Right atrium auricular region (tissue), 2 donors: ENCODE results near the gene PRR20B. TPM values are rescaled to one million over a fixed set of nuclear protein-coding genes. Genes with fewer than 3 reads are reported as not detected.
"Not testable (repeated sequence)": the region's sequence is repeated elsewhere in the genome, so short reads cannot be mapped to it uniquely, and the experiment has no call there.

ENCODE experiments used
- DNase-seq: peaks from one replicate; pipeline ENCODE4 v3.0.0-alpha.2; 2019; ENCODE audit warnings: low spot score
- H3K27ac ChIP-seq, 2 donors: fragments of 200-600 bp; sonication (generic); 1 replicate in 1 of 2; 2 replicates in 1 of 2; pipeline ENCODE4 v1.5.1; 2016 to 2019
- H3K27me3 ChIP-seq, 2 donors: fragments of 200-600 bp; sonication (generic); one replicate each; pipeline versions ENCODE4 v1.5.1 to v1.6.0; 2017 to 2019
- H3K36me3 ChIP-seq: fragments of 200-600 bp; sonication (generic); one replicate; pipeline ENCODE4 v1.5.1; 2016
- H3K4me1 ChIP-seq, 2 donors: fragments of 200-600 bp; sonication (generic); one replicate each; pipeline versions ENCODE4 v1.5.1 to v1.6.0; 2017 to 2019
- H3K4me3 ChIP-seq, 2 donors: fragments of 200-600 bp; sonication (generic); 1 replicate in 1 of 2; 2 replicates in 1 of 2; pipeline ENCODE4 v1.5.1; 2017 to 2019; ENCODE audit warnings: mild to moderate bottlenecking in 1 of 2, moderate library complexity in 1 of 2
- H3K9me3 ChIP-seq, 2 donors: fragments of 200-600 bp; sonication (generic); one replicate each; pipeline ENCODE4 v1.5.1; 2019
- total RNA-seq, 2 donors: library from RNA; depleted of rRNA; stranded (reverse); fragments of >200 nt; gene quantifications; one replicate each; pipeline ENCODE4 v1.1.0, GENCODE V29; 2016
- TF ChIP-seq, protein P1 (sequence below), 2 donors: fragments of 200-600 bp; sonication (generic); IDR thresholded peaks; one replicate each; pipeline ENCODE4 v1.5.1; 2019; ENCODE audit warnings: antibody characterized with exemption in 2 of 2

PRR20B gene
- not detected for total RNA-seq

DNA sequence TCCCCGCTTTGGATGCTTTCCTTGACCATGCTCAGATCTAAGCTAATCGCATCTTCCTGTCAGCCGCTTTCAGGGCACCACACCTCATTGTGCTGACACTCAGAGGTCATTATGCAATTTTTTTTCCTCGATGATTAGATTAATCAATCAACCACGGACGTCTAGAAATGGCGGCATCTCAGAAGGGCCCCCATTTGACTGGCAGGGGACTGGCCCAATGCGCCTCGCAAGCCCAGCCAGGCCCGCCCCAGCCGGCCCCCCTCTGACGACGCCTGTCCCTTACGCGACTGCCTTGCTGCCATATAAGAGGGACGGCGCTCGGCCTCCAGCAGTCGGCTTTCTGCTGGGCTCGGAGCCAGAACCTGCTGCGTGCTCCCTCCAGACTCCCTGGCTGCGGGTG lies at the start of gene PRR20B:
TSS of gene PRR20B (plus strand) at position 301 of the 400 bp plus-strand sequence. CDS start 387 bp downstream, outside the sequence.
- not testable (repeated sequence) for H3K9me3 ChIP-seq, H3K4me3 ChIP-seq, H3K36me3 ChIP-seq, H3K27me3 ChIP-seq, H3K27ac ChIP-seq, H3K4me1 ChIP-seq, DNase-seq

DNA sequence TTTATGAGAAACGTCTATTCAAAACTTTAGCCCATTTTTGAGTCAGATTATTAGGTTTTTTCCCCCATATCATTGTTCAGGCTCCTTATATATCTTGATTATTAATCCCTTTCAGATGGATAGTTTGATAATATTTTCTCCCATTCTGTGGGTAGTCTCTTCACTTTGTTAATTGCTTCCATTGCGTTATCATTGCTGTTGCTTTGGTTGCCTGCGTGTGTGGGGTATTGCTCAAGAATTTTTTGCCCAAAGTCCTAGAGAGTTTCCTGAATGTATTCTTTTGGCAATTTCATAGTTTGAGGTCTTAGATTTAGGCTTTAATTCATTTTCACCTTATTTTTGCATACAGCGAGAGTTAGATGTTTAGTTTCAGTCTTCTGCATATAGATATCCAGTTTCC lies 32.3 kb upstream of the PRR20B start:
- Histone ChIP-seq H3K4me3 (no peak overlapping the region), H3K36me3 (no peaks in the 10 kb centered on the region), H3K4me1 (no peaks in the 10 kb centered on the region), H3K9me3 (no peaks in the 10 kb centered on the region), H3K27me3 (no peaks in the 10 kb centered on the region), H3K27ac (no peak overlapping the region)
- TF ChIP-seq, protein P1, sequence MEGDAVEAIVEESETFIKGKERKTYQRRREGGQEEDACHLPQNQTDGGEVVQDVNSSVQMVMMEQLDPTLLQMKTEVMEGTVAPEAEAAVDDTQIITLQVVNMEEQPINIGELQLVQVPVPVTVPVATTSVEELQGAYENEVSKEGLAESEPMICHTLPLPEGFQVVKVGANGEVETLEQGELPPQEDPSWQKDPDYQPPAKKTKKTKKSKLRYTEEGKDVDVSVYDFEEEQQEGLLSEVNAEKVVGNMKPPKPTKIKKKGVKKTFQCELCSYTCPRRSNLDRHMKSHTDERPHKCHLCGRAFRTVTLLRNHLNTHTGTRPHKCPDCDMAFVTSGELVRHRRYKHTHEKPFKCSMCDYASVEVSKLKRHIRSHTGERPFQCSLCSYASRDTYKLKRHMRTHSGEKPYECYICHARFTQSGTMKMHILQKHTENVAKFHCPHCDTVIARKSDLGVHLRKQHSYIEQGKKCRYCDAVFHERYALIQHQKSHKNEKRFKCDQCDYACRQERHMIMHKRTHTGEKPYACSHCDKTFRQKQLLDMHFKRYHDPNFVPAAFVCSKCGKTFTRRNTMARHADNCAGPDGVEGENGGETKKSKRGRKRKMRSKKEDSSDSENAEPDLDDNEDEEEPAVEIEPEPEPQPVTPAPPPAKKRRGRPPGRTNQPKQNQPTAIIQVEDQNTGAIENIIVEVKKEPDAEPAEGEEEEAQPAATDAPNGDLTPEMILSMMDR (IDR thresholded peaks at IDR 0.05) = no peak
- DNase-seq = no peak

DNA sequence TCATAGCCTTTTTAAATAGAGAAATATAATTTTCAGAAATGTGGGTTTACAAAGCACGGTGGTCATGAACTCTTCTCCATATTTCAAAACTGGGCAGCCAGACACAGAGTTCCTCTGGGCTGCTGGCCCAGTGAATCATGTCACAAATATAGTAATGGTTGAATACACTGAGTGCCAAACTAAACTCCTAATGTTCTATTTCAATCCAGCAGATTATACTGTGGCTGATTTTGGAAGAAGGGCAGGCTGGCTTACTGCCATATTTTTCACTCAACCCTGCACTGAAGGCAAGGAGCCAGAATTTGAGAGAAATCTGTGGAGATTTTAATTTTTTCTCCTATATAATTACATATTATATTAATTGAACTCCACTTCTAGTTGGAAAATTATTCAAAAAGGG lies 23.6 kb upstream of the PRR20B start:
- peak overlapping the region; percentile 46 to 79 for H3K27ac ChIP-seq
- no peak for DNase-seq
- peaks cover 0 to 16% of the 10 kb centered on the region in 2 donors for H3K4me1 ChIP-seq
- no peak overlapping the region for H3K4me3 ChIP-seq
- no peaks in the 10 kb centered on the region for H3K9me3 ChIP-seq
- no peaks in the 10 kb centered on the region for H3K27me3 ChIP-seq
- TF ChIP-seq, protein P1 (IDR thresholded peaks at IDR 0.05) = no peak
- no peaks in the 10 kb centered on the region for H3K36me3 ChIP-seq

DNA sequence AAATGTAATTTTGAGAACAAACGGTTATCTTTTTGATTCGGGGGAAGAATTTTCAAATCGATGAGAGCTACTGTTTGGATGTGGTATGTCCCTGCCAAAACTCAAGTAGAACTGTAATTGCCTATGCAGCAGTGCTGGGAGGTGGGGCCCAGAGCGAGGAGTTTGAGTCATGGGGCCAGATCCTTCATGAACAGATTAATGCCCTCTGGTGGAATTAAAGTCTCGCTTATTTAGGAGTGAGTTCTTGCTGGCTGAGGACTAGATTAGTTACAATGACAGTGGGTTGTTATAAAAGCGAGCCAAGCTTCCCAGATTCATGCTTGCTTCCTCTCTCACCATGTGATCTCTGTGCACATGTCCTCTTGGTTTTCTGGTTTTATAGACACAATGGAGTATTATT lies 18.4 kb upstream of the PRR20B start:
- H3K27me3 ChIP-seq = no peaks in the 10 kb centered on the region
- no peak for DNase-seq
- H3K4me3 ChIP-seq = no peak overlapping the region
- peaks cover 0 to 3% of the 10 kb centered on the region in 2 donors for H3K4me1 ChIP-seq
- H3K9me3 ChIP-seq = no peaks in the 10 kb centered on the region
- H3K27ac ChIP-seq = no peak overlapping the region
- H3K36me3 ChIP-seq = no peaks in the 10 kb centered on the region
- TF ChIP-seq, protein P1 (IDR thresholded peaks at IDR 0.05) = no peak

DNA sequence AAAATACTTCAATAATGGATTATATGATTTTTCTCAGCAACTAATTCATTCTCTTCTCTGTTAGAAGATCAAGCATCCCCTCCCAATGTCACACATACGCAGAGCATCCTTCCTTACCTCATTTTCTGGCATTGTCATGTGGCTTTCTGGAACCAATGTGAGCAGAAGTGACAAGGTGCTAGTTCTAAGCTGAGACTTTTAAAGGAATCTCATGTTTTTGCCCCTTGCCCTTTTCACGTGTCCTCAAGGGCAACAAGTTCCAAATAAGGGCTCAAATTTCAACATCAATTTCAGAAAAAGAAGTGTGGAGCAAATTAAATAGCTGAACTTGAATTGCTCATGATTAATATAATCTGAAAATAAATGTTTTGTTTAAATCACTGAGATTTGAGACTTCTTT lies 11.2 kb upstream of the PRR20B start:
- no peaks in the 10 kb centered on the region for H3K27me3 ChIP-seq
- H3K4me3 ChIP-seq = no peak overlapping the region
- no peak for DNase-seq
- H3K9me3 ChIP-seq = no peaks in the 10 kb centered on the region
- TF ChIP-seq, protein P1 (IDR thresholded peaks at IDR 0.05) = no peak
- no peak overlapping the region for H3K27ac ChIP-seq
- H3K4me1 ChIP-seq = no peaks in the 10 kb centered on the region
- H3K36me3 ChIP-seq = no peaks in the 10 kb centered on the region

DNA sequence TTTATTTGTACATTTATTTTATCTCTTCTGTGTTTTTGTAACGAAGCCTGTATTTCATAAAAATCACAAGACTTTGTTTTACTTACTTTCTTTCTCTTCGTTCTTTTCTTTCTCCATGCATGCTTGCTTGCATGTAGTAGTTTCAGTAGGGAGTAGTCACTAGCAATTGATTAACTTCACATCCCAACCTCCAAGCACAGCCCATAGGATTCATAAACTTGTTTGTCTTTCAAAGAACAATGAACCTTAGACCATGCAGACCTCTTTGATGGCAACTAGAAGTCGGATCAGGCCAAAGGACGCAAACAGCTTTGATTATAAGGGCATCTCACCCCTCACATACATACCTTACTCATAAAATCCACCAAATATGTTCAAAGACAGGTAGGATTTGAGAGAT lies 9.7 kb upstream of the PRR20B start:
- Histone ChIP-seq H3K9me3 (no peaks in the 10 kb centered on the region), H3K4me1 (no peaks in the 10 kb centered on the region), H3K27me3 (no peaks in the 10 kb centered on the region), H3K27ac (no peak overlapping the region), H3K36me3 (no peaks in the 10 kb centered on the region), H3K4me3 (no peak overlapping the region)
- TF ChIP-seq, protein P1 (IDR thresholded peaks at IDR 0.05) = no peak
- DNase-seq = no peak
